ENCODE data around the gene BAIAP2.

Gene BAIAP2

DNA sequence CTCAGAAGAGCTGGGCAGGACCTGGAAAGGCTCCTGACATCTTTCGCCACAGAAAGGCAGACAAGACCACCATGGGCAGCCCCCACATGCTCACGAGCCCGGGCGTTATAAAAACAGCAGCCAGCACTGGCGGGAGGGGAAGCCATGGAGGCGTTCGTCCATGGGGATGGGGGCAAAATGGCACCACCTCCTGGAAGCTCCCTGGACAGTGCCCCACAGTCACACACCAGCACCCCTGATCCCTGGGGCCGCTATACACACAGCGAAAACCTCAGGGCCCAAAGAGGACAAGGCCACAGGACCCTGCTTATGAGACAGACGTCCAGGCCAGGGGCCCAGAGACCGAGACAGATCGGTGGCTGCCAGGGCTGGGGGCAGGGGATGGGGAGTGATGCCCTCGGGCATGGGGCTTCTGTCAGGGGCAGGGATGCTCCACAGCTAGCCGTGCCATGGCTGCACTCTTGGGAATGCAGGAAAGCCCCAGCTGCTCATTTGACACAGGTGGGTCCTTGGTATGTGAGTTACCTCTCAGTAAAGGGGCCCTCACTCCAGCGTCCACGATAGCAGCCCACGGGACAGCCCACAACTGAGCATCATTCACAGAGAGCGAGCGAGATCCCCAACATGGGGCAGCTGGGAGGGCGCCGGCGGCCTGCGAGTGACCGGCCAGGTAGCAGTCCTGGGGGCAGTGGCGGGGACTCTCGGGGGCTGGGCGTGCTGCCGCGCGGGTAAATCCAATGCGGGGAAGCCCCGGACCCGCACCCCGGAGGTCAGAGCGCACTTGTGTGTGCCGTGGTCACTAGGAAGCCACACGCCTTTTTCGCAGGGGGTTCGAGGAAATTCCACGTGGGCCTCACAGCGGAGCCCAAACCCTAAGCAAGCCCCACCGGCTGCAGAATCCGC, 124.0 kb downstream of the BAIAP2 start:
- TF ChIP-seq, protein P1, sequence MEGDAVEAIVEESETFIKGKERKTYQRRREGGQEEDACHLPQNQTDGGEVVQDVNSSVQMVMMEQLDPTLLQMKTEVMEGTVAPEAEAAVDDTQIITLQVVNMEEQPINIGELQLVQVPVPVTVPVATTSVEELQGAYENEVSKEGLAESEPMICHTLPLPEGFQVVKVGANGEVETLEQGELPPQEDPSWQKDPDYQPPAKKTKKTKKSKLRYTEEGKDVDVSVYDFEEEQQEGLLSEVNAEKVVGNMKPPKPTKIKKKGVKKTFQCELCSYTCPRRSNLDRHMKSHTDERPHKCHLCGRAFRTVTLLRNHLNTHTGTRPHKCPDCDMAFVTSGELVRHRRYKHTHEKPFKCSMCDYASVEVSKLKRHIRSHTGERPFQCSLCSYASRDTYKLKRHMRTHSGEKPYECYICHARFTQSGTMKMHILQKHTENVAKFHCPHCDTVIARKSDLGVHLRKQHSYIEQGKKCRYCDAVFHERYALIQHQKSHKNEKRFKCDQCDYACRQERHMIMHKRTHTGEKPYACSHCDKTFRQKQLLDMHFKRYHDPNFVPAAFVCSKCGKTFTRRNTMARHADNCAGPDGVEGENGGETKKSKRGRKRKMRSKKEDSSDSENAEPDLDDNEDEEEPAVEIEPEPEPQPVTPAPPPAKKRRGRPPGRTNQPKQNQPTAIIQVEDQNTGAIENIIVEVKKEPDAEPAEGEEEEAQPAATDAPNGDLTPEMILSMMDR (IDR thresholded peaks at IDR 0.05; ENCODE audit: low read depth, low read length, missing control alignments): no peak
- no peak overlapping the region for H3K4me3 ChIP-seq (replicated peaks; ENCODE audit: low read depth, low read length)
- no peak for DNase-seq (ENCODE audit: extremely low read depth, low read depth)

DNA sequence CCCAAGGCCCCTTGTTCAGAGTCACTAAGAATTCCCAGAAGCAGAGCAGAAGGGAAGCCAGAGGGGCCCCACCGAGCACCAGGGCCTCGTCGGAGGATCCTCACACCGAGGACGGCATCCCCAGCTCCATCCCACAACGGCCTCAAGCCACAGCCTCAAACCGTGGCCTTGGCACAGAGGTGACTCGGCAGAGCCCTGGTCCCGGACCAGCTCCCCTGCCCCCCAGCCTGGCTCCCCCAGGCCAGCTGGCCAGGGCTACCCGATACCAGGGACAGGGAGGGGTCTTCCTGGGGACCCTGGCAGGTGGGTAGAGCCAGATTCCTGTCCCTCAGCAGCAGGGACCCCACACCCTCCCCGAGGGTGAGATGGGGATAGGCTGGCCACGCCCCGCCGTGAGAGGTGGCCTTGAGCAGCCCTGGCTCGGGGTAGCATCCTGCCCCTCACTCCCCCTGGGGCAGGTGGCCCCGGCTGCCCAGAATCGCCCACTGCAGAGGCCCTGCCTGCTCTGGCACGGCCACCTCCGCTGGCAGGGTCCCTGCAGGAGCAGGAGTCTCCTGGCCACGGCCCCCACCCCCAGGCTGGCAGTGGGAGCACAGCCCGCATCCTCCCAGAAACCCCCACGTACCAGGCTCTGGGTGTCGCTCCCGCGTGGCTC, 124.8 kb downstream of the BAIAP2 start:
- TF ChIP-seq, protein P1 (IDR thresholded peaks at IDR 0.05; ENCODE audit: low read depth, low read length, missing control alignments): no peak
- H3K4me3 ChIP-seq (replicated peaks; ENCODE audit: low read depth, low read length): no peak overlapping the region
- DNase-seq (ENCODE audit: extremely low read depth, low read depth): no peak

DNA sequence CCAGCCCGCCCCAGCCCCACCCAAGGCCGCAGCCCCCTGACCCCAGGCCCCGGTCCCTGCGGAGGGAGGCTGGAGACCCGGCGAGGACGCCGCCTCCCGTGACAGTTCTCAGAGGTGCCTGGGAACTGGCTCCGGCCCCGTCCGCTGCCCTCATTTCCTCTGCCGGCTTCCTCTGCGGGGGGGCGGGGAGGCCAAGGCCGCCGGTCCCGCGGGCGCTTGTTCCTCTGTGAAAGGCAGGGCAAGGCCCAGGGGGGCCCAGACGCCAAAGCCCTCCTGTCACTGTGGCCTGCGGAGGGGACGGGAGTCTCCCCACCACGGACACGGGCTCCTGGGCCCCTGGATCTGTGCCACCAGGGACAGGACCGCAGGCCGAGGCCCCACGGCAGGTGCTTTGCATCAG, 125.4 kb downstream of the BAIAP2 start:
- TF ChIP-seq, protein P1 (IDR thresholded peaks at IDR 0.05; ENCODE audit: low read depth, low read length, missing control alignments): no peak
- H3K4me3 ChIP-seq (replicated peaks; ENCODE audit: low read depth, low read length): no peak overlapping the region
- DNase-seq (ENCODE audit: extremely low read depth, low read depth): no peak

DNA sequence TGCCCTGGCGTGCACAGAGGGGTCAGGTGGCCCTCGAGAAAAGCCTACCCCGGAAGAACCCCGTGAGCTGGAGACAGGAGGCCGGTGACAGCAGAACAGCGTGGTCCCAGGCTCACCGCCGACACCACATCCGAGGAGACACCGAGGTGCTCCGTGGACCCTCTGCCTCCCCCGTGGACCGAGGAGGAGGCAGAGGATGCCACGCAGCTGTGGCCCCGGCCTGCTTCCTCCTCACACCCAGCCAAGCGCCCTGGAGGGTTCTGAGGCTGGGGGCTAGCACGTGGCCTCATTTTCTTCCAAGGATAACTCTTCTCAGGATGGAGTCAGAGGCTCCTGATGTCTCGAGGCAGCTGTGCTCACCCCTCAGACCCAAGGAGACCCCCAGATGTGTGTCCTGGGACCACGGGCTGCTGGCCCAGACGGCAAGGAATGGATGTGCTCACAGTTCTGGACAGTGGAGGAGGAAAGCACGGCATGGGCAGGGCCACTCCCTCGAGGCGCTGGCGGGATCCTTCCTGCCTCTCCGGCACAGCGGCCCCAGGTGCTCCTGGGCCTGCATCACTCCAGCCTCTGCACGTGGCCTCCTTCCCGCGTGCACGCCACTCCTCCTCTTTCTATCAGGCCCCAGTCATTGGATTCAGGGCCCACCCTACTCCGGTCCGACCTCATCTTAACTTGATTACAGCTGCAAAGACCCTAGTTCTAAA, 125.9 kb downstream of the BAIAP2 start:
- TF ChIP-seq, protein P1 (IDR thresholded peaks at IDR 0.05; ENCODE audit: low read depth, low read length, missing control alignments): no peak
- DNase-seq (ENCODE audit: extremely low read depth, low read depth): no peak
- H3K4me3 ChIP-seq (replicated peaks; ENCODE audit: low read depth, low read length): no peak overlapping the region

DNA sequence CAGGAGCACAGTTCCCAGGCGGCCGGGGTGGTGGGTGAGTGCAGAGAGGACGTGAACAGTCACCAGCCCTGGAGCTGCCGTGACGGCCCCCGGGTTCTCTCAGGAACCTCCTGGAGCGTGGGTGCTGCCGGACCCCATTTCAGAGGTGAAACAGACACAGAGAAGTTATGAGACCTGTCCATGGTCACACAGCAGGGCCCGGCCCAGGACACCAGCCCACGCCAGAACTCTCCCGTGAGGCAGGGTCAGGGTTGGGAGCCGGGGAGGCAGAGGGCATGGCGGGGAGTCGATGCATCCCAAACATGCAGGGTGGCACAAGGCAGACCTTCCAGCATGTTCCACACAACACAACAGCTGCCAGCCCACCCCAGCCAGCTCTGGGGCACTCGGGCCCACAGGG, 126.6 kb downstream of the BAIAP2 start:
- no peak overlapping the region for H3K4me3 ChIP-seq (replicated peaks; ENCODE audit: low read depth, low read length)
- TF ChIP-seq, protein P1 (IDR thresholded peaks at IDR 0.05; ENCODE audit: low read depth, low read length, missing control alignments): no peak
- no peak for DNase-seq (ENCODE audit: extremely low read depth, low read depth)

DNA sequence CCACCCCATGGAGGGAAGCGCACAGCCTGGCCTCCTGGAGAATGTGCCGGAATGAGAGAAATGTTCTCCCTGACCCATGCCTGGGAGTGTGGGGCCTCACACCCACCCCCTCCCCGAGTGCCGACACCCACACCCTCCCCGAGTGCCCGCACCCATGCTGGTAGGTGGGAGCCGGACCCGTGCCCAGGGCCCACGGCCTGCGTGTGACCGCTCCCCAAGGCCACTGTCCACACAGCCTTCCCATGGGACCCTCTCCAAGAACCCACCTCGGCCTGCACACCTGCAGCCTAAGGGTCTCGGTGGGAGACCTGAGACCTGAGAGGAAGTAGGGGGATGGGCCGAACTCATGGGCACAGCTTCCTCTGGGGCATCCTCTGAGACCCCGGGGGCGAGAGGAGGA, 127.0 kb downstream of the BAIAP2 start:
- TF ChIP-seq, protein P1 (IDR thresholded peaks at IDR 0.05; ENCODE audit: low read depth, low read length, missing control alignments): no peak
- H3K4me3 ChIP-seq (replicated peaks; ENCODE audit: low read depth, low read length): no peak overlapping the region
- no peak for DNase-seq (ENCODE audit: extremely low read depth, low read depth)
